ENCODE results near the gene NEXN. TPM values are rescaled to one million over a fixed set of nuclear protein-coding genes. Genes with fewer than 3 reads are reported as not detected.

The NEXN gene
- total RNA-seq, 2 donors from 2014 or later: 13.2 to 14.1 TPM

DNA sequence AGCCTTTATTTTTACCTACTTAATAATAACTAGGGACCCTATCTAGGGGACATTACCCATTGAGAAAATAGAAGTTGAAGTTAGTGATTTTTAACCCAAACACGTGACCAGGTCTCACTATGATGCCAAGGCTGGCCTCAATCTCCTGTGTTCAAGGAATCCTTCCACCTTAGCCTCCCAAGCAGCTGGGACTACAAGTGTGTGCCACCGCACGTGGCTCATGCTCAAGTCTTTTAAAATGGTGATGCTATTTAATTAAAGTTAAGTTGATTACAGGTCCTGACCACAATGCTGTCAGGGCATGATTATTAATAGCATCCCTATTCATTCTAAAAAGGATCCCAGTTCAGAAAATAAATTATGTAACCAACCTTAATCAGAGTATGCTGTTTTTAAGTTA is 65.5 kb downstream of the NEXN start:
- no peak overlapping the region for H3K4me3 ChIP-seq
- no peak for TF ChIP-seq POLR2A (IDR thresholded peaks at IDR 0.05)
- TF ChIP-seq POLR2AphosphoS5 (IDR thresholded peaks at IDR 0.05): no peak
- TF ChIP-seq, protein P1, sequence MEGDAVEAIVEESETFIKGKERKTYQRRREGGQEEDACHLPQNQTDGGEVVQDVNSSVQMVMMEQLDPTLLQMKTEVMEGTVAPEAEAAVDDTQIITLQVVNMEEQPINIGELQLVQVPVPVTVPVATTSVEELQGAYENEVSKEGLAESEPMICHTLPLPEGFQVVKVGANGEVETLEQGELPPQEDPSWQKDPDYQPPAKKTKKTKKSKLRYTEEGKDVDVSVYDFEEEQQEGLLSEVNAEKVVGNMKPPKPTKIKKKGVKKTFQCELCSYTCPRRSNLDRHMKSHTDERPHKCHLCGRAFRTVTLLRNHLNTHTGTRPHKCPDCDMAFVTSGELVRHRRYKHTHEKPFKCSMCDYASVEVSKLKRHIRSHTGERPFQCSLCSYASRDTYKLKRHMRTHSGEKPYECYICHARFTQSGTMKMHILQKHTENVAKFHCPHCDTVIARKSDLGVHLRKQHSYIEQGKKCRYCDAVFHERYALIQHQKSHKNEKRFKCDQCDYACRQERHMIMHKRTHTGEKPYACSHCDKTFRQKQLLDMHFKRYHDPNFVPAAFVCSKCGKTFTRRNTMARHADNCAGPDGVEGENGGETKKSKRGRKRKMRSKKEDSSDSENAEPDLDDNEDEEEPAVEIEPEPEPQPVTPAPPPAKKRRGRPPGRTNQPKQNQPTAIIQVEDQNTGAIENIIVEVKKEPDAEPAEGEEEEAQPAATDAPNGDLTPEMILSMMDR (IDR thresholded peaks at IDR 0.05): no peak
- H3K4me1 ChIP-seq (replicated peaks): no peaks in the 10 kb centered on the region
- no peaks in the 10 kb centered on the region for H3K27me3 ChIP-seq (replicated peaks; ENCODE audit: insufficient read depth)
- intact Hi-C loops (cut with DNase I): no loop called here
- 96% methylated on average over 3 of the region's 3 CpGs for WGBS
- no peak for DNase-seq (ENCODE audit: low spot score)
- no peak overlapping the region for H3K27ac ChIP-seq
- no peaks in the 10 kb centered on the region for H3K9me3 ChIP-seq
- H3K36me3 ChIP-seq: peaks cover 0 to 3% of the 10 kb centered on the region in 2 donors

DNA sequence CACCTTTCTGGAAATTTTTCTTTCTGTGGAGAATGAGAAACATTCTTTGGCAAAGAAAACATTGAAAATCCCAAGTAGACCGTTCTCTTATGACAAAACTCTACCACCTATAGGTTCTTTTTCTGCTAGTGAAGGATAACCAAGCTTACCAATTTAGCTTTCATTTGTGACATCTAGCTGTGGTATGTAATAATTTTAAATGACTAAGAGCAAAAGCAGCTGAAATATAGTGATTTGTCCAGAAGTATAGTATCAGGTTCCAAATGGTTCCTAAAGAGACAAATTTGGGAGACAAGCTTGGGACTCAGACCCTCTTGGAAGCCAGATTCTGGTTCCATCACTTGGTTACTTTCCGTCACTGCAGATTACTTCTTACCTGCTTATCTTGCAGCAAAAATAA is 66.1 kb downstream of the NEXN start:
- WGBS: 95% methylated on average over 2 of the region's 2 CpGs
- no peak for DNase-seq (ENCODE audit: low spot score)
- Histone ChIP-seq H3K36me3 (peaks cover 0 to 3% of the 10 kb centered on the region in 2 donors), H3K4me1 (replicated peaks) (no peaks in the 10 kb centered on the region), H3K27me3 (replicated peaks; ENCODE audit: insufficient read depth) (no peaks in the 10 kb centered on the region), H3K4me3 (no peak overlapping the region), H3K27ac (no peak overlapping the region), H3K9me3 (no peaks in the 10 kb centered on the region)
- TF ChIP-seq, protein P1 (IDR thresholded peaks at IDR 0.05): no peak
- TF ChIP-seq POLR2A (IDR thresholded peaks at IDR 0.05): no peak
- no peak for TF ChIP-seq POLR2AphosphoS5 (IDR thresholded peaks at IDR 0.05)
- intact Hi-C loops (cut with DNase I): no loop called here

DNA sequence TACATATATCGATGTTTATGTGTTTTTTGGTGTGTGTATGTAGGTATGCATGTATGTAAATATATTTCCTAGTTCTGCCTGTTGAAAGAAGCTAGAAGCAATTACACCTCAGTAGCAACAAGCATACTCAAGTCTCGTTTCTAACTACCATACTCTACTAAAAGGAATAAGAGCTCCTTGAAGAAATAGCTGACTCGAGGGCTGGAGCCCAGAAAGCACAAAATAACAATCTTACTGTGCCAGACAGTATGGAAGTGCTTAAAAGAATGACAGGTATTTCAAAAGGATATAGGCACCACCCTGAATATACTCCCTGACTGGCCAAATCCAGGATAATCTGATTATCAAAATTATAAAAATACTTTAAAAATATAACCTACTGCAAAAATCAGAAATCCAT is 67.3 kb downstream of the NEXN start:
- Histone ChIP-seq H3K27me3 (replicated peaks; ENCODE audit: insufficient read depth) (no peaks in the 10 kb centered on the region), H3K4me1 (replicated peaks) (no peaks in the 10 kb centered on the region), H3K36me3 (peaks cover 0 to 10% of the 10 kb centered on the region in 2 donors), H3K27ac (no peak overlapping the region), H3K9me3 (no peaks in the 10 kb centered on the region), H3K4me3 (no peak overlapping the region)
- TF ChIP-seq POLR2A (IDR thresholded peaks at IDR 0.05) (no peak), POLR2AphosphoS5 (IDR thresholded peaks at IDR 0.05) (no peak)
- TF ChIP-seq, protein P1 (IDR thresholded peaks at IDR 0.05): no peak
- WGBS: 89% methylated on average over 3 of the region's 3 CpGs
- DNase-seq (ENCODE audit: low spot score): no peak
- intact Hi-C loops (cut with DNase I): no loop called here

DNA sequence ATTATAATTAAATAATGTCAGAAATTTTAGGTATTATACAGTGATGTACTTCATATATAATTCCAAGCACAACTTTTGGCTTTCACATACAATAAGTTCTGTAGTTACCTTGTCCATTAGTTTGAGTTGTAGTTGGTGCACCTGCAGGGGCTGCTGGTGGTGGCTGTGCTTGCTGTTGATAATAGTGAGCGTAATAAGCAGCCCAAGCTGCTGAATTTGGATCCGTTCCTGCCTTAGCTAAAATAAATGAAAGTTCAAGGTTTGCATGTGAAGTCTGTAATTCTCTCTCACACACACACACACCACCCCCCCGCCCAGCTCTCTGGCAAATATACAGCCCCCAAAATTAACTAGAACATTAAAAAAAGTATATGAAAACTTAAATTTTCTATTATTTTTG is 68.0 kb downstream of the NEXN start:
- WGBS: 83% methylated on average over 3 of the region's 3 CpGs
- Histone ChIP-seq H3K36me3 (peaks cover 0 to 10% of the 10 kb centered on the region in 2 donors), H3K27ac (no peak overlapping the region), H3K4me3 (no peak overlapping the region), H3K27me3 (replicated peaks; ENCODE audit: insufficient read depth) (no peaks in the 10 kb centered on the region), H3K9me3 (no peaks in the 10 kb centered on the region), H3K4me1 (replicated peaks) (no peaks in the 10 kb centered on the region)
- no peak for TF ChIP-seq POLR2A (IDR thresholded peaks at IDR 0.05)
- TF ChIP-seq, protein P1 (IDR thresholded peaks at IDR 0.05): no peak
- no peak for TF ChIP-seq POLR2AphosphoS5 (IDR thresholded peaks at IDR 0.05)
- intact Hi-C loops (cut with DNase I): no loop called here
- no peak for DNase-seq (ENCODE audit: low spot score)

DNA sequence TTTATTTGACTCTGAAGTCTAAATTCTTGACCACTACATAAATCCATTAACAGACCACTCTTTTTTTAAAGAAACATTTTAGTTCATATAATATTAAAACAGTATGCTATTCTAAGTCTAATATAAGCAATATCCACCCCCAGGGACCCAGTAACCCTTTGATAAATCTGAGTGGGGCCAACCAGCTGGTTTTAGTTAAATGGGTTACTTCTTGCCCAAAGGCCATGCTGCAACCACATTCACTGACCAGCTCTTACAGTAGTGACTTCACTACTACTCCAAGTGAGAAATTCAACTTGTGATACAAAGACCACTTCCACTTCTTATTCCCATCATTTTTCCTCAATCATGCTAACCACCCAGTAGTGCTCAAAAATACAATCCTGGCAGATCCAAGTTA is 70.0 kb downstream of the NEXN start:
- Histone ChIP-seq H3K9me3 (no peaks in the 10 kb centered on the region), H3K27me3 (replicated peaks; ENCODE audit: insufficient read depth) (no peaks in the 10 kb centered on the region), H3K27ac (no peak overlapping the region), H3K4me1 (replicated peaks) (no peaks in the 10 kb centered on the region), H3K4me3 (no peak overlapping the region), H3K36me3 (peaks cover 0 to 10% of the 10 kb centered on the region in 2 donors)
- intact Hi-C loops (cut with DNase I): no loop called here
- DNase-seq (ENCODE audit: low spot score): no peak
- no peak for TF ChIP-seq POLR2AphosphoS5 (IDR thresholded peaks at IDR 0.05)
- TF ChIP-seq, protein P1 (IDR thresholded peaks at IDR 0.05): no peak
- no peak for TF ChIP-seq POLR2A (IDR thresholded peaks at IDR 0.05)

Measured in prostate gland (tissue), 2 donors.